Ishikawa (cell line): ENCODE measurements around the gene FBP1.

ENCODE experiments used
- CEBPB ChIP-seq: IDR thresholded peaks from 2 replicates; pipeline ENCODE4 v1.6.1; 2012
- CREB1 ChIP-seq: IDR thresholded peaks from 2 replicates; pipeline ENCODE4 v1.6.1; 2012; ENCODE audit warnings: low read depth
- EGR1 ChIP-seq: IDR thresholded peaks from 2 replicates; pipeline ENCODE4 v1.6.1; 2012
- EP300 ChIP-seq: IDR thresholded peaks from 2 replicates; pipeline ENCODE4 v1.6.1; 2012; ENCODE audit warnings: borderline replicate concordance
- FOXM1 ChIP-seq: IDR thresholded peaks from 2 replicates; pipeline ENCODE4 v1.6.1; 2012; ENCODE audit warnings: low read depth, borderline replicate concordance
- NFIC ChIP-seq: IDR thresholded peaks from 2 replicates; pipeline ENCODE4 v1.6.1; 2012
- RAD21 ChIP-seq: IDR thresholded peaks from 2 replicates; pipeline ENCODE4 v1.6.1; 2012; ENCODE audit warnings: low read depth
- TAF1 ChIP-seq: IDR thresholded peaks from 2 replicates; pipeline ENCODE4 v1.6.1; 2012; ENCODE audit warnings: low read depth, mild to moderate bottlenecking
- TCF12 ChIP-seq: IDR thresholded peaks from 2 replicates; pipeline ENCODE4 v1.6.1; 2012; ENCODE audit warnings: low read depth
- TEAD4 ChIP-seq: IDR thresholded peaks from 2 replicates; pipeline ENCODE4 v1.6.1; 2012
- YY1 ChIP-seq: IDR thresholded peaks from 2 replicates; pipeline ENCODE4 v1.6.1; 2012; ENCODE audit warnings: low read depth
- ZBTB7A ChIP-seq: IDR thresholded peaks from 2 replicates; pipeline ENCODE4 v1.6.1; 2012; ENCODE audit warnings: low read depth
- TF ChIP-seq, protein P1 (sequence below): IDR thresholded peaks from 2 replicates; pipeline ENCODE4 v1.6.1; 2012
- TF ChIP-seq, protein P2 (sequence below): IDR thresholded peaks from 2 replicates; pipeline ENCODE4 v1.6.1; 2012
- TF ChIP-seq, protein P3 (sequence below): IDR thresholded peaks from 2 replicates; pipeline ENCODE4 v1.6.1; 2012; ENCODE audit warnings: low read depth, mild to moderate bottlenecking

FBP1 gene

DNA sequence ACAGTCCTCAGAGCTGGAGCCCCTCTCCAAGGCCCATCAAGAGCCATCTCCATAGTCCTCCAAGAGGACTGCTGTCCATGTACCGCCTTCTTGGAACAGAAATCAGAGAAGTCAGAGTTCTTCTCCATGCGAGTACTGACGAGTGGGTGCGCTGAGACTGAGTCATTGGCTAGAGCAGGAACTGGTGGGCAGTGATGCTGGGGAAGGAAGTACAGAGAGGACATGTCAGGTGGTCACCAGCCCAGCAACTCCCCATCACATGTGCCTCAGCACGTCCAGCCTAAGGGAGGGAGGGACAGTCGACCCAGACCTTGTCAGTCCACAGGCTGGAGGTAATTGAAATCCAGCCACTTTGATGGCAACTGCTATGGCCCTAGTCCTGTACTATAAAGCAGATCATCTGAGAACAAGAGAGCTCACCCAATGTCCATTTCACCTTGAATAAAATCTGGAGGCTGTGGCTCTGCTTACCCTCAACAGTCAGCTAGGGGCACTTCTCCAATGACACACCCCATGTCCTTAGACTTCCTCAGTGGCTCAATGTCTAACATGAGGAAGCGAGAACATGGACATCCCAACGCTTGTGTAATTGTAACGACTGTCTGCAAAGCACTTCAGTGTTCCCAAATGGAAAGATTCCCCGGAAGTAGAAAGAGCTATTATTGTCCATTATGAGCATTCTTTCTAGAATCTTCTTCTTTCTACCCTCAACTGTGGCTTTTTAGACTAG is 15.0 kb upstream of the FBP1 start:
- TF ChIP-seq, protein P1, sequence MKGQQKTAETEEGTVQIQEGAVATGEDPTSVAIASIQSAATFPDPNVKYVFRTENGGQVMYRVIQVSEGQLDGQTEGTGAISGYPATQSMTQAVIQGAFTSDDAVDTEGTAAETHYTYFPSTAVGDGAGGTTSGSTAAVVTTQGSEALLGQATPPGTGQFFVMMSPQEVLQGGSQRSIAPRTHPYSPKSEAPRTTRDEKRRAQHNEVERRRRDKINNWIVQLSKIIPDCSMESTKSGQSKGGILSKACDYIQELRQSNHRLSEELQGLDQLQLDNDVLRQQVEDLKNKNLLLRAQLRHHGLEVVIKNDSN = no peak
- TF ChIP-seq EP300 (no peak), FOXM1 (no peak), EGR1 (no peak), CEBPB (no peak), TAF1 (no peak)
- TF ChIP-seq, protein P2, sequence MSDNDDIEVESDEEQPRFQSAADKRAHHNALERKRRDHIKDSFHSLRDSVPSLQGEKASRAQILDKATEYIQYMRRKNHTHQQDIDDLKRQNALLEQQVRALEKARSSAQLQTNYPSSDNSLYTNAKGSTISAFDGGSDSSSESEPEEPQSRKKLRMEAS = no peak
- TF ChIP-seq, protein P3, sequence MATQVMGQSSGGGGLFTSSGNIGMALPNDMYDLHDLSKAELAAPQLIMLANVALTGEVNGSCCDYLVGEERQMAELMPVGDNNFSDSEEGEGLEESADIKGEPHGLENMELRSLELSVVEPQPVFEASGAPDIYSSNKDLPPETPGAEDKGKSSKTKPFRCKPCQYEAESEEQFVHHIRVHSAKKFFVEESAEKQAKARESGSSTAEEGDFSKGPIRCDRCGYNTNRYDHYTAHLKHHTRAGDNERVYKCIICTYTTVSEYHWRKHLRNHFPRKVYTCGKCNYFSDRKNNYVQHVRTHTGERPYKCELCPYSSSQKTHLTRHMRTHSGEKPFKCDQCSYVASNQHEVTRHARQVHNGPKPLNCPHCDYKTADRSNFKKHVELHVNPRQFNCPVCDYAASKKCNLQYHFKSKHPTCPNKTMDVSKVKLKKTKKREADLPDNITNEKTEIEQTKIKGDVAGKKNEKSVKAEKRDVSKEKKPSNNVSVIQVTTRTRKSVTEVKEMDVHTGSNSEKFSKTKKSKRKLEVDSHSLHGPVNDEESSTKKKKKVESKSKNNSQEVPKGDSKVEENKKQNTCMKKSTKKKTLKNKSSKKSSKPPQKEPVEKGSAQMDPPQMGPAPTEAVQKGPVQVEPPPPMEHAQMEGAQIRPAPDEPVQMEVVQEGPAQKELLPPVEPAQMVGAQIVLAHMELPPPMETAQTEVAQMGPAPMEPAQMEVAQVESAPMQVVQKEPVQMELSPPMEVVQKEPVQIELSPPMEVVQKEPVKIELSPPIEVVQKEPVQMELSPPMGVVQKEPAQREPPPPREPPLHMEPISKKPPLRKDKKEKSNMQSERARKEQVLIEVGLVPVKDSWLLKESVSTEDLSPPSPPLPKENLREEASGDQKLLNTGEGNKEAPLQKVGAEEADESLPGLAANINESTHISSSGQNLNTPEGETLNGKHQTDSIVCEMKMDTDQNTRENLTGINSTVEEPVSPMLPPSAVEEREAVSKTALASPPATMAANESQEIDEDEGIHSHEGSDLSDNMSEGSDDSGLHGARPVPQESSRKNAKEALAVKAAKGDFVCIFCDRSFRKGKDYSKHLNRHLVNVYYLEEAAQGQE = no peak

DNA sequence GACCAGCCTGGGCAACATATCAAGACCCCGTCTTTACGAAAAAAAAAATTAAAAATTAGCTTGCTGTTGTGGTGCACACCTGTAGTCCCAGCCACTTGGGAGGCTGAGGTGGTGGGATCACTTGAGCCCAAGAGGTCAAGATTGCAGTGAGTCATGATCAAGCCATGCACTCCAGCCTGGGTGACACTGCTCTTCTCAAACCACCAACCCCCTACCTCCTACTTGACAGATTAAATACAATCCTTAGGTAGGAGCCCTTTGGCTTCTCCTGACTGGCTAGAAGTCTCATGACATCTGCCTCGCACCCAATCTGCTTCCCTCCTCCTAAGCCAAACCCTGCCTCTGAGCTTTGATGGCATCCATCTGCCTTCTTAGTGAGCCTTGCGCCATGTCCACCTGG is 11.6 kb upstream of the FBP1 start:
- TF ChIP-seq TCF12 = no peak
- no peak for TF ChIP-seq RAD21
- TF ChIP-seq, protein P2 = no peak
- no peak for TF ChIP-seq YY1
- TF ChIP-seq EGR1 = no peak
- TF ChIP-seq NFIC = no peak
- no peak for TF ChIP-seq TEAD4
- no peak for TF ChIP-seq EP300

DNA sequence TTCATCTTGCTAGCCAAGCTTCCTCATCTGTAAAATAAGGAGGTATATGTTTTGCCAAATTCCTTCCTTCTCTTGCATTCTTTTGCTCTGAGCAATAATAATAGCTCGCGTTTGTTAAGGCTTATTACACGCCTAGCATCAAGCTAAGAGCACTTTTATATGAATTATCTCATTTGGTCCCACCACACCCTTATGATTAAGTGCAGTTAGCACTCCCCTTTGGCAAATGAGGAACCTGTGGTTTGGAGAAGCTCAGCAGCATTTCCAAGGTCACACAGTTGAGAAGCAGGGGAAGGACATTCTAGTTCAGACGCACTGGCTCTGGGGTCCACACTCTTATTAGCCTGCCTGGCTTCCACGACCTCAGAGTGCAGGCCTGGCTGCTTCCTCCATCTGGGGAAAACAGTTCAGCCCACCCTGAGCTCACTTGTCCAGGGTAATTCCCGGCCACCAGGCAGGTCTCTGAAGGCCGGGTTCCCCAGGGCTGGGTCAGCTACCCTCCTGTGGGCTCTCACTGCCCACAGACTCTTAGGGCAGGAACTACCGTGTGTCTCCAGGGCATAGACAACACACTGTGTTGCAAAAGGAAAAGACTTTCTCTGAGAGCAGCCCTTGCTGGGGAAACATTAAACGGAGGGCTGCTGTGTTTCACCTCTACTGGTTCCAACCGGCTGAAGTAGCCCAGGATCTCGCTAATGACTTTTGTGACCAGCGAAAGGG is 9.9 kb upstream of the FBP1 start:
- peak; percentile 64; the same call in 1 of the 2 replicates for TF ChIP-seq EP300
- peak; percentile 90 for TF ChIP-seq NFIC
- TF ChIP-seq YY1 = no peak
- no peak for TF ChIP-seq EGR1
- peak; percentile 83 for TF ChIP-seq TEAD4
- no peak for TF ChIP-seq CREB1
- TF ChIP-seq, protein P3 = no peak
- no peak for TF ChIP-seq CEBPB
- peak; percentile 17; the same call in 1 of the 2 replicates for TF ChIP-seq FOXM1
- TF ChIP-seq RAD21 = no peak
- peak; percentile 75 for TF ChIP-seq TCF12
- TF ChIP-seq, protein P1 = no peak
- TF ChIP-seq TAF1 = no peak
- TF ChIP-seq, protein P2 = no peak
- TF ChIP-seq ZBTB7A = no peak

DNA sequence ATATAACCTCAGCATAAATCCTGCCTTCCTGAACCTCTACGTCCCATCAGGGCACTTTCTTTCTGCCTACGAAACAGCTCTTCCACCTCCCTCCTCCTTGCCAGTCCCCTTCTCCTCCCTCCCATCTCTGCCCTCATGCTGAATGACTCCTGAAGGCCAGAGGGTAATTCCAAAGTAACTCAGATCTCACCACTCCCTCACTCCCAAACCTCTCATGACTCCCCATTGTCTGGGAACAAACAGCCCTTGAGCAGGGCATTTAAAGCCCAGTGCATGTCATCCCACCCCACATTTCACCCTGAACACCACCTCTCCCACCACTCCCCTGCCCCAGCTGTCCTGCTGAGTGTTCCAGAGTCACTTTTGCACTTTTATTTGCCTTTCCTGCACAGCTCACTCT is 8.9 kb upstream of the FBP1 start:
- TF ChIP-seq FOXM1 (no peak), CREB1 (no peak), NFIC (no peak), TAF1 (no peak)

DNA sequence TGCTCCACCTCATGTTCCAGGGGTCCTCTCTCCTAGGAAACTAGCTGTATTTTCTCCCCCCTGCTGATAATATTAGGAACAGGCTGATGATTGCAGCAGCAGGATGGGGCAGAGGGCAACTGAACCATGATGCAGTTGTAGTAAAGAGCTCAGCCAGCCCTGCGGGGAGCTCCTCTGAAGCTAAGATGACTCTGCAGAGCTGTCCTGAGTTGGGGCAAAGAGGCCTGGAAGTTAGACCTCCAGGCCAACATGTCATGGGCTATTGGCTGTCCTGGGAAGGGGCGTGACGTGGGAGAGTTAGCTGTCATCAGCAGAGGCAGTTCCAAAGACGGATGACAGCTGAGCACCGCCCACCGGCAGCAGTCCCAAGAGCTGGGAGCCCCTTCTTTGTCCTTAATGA is 6.6 kb upstream of the FBP1 start:
- TF ChIP-seq NFIC (no peak), RAD21 (no peak)

DNA sequence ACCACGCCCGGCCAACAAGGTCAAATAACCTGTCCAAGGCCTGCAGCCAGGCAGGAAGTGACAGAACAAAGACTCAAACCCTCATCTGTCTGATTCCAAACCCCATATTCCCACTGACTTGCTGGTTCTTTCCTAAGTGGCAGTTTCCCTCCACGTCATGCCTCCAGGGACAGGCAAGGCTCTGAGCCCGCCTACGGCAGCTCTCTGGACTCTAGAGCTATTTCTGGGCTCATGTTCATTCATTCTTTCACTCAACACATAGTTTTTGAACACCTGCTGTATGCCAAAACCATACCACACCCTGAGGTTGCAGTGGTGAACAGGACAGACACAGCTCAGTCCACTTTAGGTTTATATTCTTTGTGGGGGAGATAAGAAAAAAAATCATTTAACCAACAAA is 5.2 kb upstream of the FBP1 start:
- TF ChIP-seq, protein P1 = no peak
- TF ChIP-seq TCF12 (no peak), RAD21 (no peak), YY1 (no peak), TEAD4 (no peak), CREB1 (no peak), FOXM1 (no peak), EGR1 (no peak), NFIC (no peak), EP300 (no peak), TAF1 (no peak), CEBPB (no peak), ZBTB7A (no peak)
- TF ChIP-seq, protein P3 = no peak
- TF ChIP-seq, protein P2 = no peak
